ENCODE results near the gene ZNF454.

Gene ZNF454

DNA sequence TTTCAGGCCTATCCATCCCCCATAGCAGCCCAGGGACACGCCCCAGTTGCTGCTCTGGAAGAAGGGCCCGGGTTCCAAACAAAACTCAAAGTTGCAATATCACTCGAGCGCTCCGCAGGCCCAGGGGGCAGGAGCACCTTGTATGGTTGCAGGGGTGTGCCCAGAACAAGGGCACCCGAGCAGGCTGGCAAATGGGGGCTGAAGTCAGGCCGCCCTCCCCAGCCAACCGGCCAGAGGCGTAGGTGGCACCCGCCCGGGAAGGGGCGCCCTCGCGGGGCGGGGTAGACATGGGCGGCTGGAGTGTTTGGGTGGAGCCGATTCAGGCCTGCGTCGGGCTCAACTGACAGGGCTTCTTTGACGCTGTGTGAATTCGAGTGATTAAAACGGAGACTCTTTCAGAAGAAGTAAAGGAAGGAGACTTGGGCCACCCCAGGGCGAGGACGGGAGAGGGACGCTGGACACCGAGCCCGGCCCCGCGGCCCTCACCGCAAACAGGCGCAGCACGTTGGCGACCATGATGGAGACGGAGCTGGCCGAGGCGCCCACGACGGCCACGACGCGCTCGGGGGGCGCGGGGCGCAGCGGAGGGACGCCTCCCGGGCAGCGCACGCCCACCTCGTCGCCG, 53.1 kb downstream of the ZNF454 start:
- DNase-seq, result no peak

DNA sequence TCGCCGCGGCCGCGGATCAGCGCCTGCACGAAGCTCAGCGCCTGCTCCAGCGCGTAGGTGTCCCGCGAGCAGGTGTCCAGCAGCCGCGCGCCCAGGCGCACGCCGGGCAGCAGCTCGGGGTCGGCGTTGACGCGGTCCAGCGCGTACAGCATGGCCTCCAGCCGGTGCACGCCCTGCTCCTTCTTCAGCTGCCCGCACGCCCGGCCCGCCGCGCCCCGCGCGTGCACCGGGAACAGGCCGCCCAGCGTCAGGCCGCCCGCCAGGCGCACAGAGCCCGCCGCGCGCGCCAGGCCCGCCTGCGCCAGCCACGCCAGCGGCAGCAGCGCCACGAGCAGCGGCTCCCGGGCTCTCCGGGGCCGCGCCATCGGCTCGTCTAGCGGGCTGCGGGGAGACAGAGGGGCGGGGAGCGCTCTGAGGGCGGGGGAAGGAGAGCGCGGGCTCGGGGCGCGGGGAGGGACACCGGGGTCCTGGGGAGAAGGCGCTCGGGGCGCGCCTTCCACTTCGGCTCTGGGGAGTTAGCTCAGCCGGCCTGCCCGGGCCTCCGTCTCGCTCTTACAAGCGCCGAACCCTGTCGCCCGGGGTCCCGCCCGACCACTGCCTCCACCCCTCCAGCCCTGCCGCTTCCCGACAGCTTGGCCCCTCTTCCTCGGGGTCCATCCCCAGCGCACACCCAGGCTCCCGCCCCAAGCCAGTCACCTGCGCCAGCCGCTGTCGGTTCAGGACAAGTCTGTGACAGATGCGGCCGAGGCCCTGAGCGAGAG, 53.8 kb downstream of the ZNF454 start, which contains the start of gene GRM6:
GRM6 (minus strand) TSS at position 741 of the 761 bp plus-strand sequence; CDS start at position 365, 376 bp downstream.
- DNase-seq, result no peak

DNA sequence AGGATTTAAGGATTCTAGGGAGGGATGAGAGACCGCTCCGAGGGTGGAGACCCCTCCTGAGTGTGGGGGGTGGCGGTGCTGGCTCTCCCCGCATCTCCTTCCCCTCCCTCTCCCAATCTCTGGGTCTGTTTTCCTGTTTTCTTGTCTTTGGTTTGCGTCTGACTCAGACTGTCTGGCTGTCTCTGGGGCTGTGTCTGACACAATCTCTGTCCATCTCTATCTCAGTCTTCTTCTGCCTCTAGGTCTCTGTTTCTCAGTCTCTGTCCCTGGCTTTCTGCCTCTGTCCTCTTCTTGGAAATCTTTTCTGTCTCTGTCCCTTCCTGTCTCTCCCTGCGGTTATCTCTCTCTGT, 54.3 kb downstream of the ZNF454 start:
- DNase-seq, result no peak

DNA sequence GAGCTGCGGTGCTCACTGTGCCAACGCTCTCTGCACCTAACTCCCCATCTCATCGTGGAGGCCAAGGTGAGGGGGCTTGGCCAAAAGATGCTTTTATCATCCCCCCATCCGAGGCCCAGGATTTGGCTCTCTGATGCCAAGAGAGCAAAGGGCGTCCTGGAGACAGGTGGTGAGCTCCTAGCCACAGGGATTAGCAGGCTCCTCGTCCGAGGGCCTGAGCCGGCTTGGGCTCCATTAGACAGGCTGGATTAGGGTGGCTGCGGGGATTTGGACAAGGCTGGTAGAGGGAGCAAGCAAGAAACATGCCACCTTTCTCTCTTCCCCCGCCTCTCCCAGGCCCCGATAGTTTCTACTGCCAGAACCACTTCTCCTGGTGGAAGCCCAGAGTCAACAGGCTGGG, 55.2 kb downstream of the ZNF454 start:
- DNase-seq, result no peak

DNA sequence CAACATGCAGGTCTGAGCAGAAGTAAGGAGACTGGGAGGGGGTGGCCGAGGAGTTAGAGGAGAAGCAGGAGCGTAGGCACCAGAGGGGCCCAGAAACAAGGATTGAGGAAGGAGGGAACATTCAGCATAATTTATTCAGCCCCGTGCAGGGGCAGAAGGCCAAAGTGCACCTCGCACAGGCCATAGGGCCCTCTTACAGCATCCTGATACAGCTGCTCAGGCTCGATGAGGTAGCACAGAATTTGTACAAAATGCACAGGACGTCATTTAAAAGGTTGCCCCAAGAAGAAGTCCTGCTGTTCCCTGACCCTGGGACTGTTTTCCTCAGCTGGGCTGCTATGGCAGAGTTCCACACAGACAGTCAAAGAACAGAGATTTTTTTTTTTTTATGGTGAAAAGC, 56.2 kb downstream of the ZNF454 start:
- no peak for DNase-seq

DNA sequence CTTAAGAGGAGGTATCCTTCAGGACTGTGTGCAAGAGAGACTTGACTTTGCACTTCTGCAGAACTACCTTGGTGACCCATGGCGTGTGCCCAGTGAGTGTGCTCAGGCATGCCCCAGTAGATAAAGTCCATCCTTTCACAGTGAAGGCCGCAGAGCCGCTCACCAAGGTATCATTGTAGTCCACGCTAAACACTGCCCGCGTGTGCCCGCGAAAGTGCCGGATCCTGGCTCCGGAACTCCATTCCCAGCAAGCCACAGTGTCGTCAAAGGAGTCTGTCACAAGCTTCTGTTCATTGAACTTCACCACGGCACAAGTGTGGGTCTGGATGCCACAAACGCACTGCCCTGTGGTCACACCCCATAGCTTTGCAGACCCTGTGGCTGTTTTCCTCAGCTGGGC, 57.4 kb downstream of the ZNF454 start:
- no peak for DNase-seq

DNA sequence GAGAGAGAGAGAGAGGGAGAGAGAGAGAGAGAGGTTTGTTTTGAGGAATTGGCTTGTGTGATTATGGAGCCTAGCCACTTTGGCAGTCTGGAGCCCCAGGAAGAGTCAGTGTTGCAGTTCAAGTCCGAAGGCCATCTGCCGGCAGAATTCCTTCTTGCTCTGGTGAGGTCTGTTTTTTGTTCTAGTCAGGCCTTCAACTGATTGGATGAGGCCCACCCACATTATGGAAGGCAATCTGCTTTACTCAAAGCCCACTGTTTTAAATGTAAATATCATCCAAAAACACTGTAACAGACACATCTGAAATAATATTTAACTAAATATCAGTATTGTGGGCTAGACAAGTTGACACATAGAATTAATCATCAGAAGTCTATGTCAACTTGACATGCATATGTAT, 65.6 kb downstream of the ZNF454 start:
- no peak for DNase-seq

DNA sequence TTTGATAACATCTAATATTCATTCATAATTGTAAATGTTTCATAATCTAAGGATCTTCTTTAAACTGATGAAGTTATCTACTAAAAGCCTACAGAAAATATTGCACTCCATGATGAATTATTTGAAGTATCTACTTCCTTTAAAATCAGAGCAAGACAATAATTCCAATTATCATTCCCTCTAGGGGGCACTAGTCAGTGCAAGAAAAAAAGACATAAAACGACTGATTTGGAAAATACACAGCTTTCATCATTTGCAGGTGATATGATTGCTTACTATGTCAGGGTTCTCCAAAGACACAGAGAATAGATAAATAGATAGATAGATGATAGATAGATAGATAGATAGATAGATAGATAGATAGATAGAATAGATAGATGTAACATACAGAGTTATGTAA, 67.7 kb downstream of the ZNF454 start:
- DNase-seq, result no peak

Data from NCI-H1694 treated with DMSO at 0.1 percent for 48 hours (cell line).